Lung (tissue), 12 donors: ENCODE results near the gene KCNMA1. TPM values are rescaled to one million over a fixed set of nuclear protein-coding genes. Genes with fewer than 3 reads are reported as not detected.

Experiments used
- ATAC-seq: fragments of 200-7000 bp; cut with Tn5 transposase; one replicate; pipeline ENCODE4 v1.9.1; 2020; ENCODE audit warnings: moderate number of reproducible peaks; ENCODE audit not compliant: insufficient read depth, low FRiP score
- DNase-seq, 3 donors: peaks; one replicate each; pipeline ENCODE4 v3.0.0-alpha.2; 2013 to 2017
- H3K27ac ChIP-seq, 2 donors: one replicate each; pipeline ENCODE4 v1.5.1; 2013; ENCODE audit warnings: mild to moderate bottlenecking in 2 of 2, moderate library complexity in 2 of 2, control low read depth in 1 of 2, inconsistent platforms in 1 of 2, low read depth in 1 of 2, low read length in 1 of 2
- H3K27me3 ChIP-seq, 3 donors: one replicate each; pipeline ENCODE4 v1.5.1; 2013; ENCODE audit warnings: low read length in 2 of 3; ENCODE audit not compliant: control insufficient read depth in 3 of 3, insufficient read depth in 3 of 3
- H3K36me3 ChIP-seq, 4 donors: one replicate each; pipeline ENCODE4 v1.5.1; 2013; ENCODE audit warnings: low read length in 4 of 4, mild to moderate bottlenecking in 1 of 4, moderate library complexity in 1 of 4; ENCODE audit not compliant: control insufficient read depth in 4 of 4, insufficient read depth in 4 of 4
- H3K4me1 ChIP-seq, 5 donors: one replicate each; pipeline ENCODE4 v1.5.1; 2013; ENCODE audit warnings: low read length in 5 of 5, mild to moderate bottlenecking in 2 of 5, moderate library complexity in 1 of 5; ENCODE audit not compliant: control insufficient read depth in 5 of 5, insufficient read depth in 5 of 5
- H3K4me3 ChIP-seq: one replicate; pipeline ENCODE4 v1.5.1; 2013; ENCODE audit warnings: mild to moderate bottlenecking, control low read depth, moderate library complexity
- H3K9ac ChIP-seq, 2 donors: one replicate each; pipeline ENCODE4 v1.5.1; 2013; ENCODE audit warnings: low read length in 2 of 2, control low read depth in 1 of 2; ENCODE audit not compliant: insufficient read depth in 1 of 2
- H3K9me3 ChIP-seq, 4 donors: one replicate each; pipeline ENCODE4 v1.5.1; 2013; ENCODE audit warnings: low read length in 3 of 4, mild to moderate bottlenecking in 1 of 4, moderate library complexity in 1 of 4; ENCODE audit not compliant: control insufficient read depth in 4 of 4, insufficient read depth in 3 of 4
- WGBS, 2 donors: extraction: QIAGEN DNeasy Blood & Tissue Kit; methylation state at CpG; one replicate each; pipeline ENCODE4 v1.1.7; 2013; 5-methylcytosine and 5-hydroxymethylcytosine counted together
- polyA plus RNA-seq, 2 donors: library from polyadenylated mRNA; stranded (reverse); fragments of 200-250 nt; gene quantifications; one replicate each; pipeline ENCODE4 v1.2.1, GENCODE V29; 2013
- total RNA-seq, 2 donors: library from RNA; depleted of rRNA in 1 of 2; stranded (reverse); fragments of >200 nt in 1 of 2; gene quantifications; one replicate each; pipeline ENCODE4 v1.2.1, GENCODE V29; 2014 to 2021
- TF ChIP-seq, protein P1 (sequence below): IDR thresholded peaks from 2 replicates; pipeline ENCODE4 v1.5.1; 2012; ENCODE audit warnings: mild to moderate bottlenecking; ENCODE audit errors: control extremely low read depth, extremely low read depth
- donor health status: control.
- donor health status: control.
- donor health status: Bipolar disorder and iron deficiency.
- donor health status: healthy.
- donor health status: DM: yes; HTN: yes; CAD: no.

KCNMA1 gene
- total and polyA plus RNA-seq, 4 donors = 3.8 to 13.0 (median 5.5) TPM

DNA sequence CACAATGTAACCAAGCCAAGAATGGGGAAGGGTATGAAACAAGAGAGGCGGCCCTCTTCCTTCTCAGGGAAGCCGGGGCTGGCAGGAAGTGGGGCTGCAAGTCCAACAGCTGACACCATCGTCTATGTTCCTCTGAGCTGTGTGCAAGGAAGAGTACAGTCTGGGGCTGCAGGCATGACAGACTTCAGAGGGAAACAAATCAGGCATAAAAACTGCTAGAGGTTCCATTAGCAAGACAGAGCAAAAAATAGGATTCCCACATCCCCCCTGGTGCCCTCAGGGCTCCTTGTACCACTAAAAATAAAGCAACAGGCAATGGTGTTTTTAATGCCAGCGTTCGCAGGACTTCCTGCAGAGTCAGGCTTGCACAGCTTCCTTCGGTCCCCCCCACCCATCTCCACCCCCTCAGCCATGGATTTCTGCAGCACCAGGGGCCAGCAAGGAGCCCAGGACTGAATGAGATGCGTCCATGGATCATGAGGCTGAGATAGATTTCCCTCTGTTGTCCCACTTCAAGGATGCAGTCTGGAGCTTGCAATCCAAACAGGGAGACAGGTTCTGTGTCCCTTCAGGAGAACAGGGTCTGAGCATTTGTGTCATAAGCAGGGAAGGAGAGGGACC, 34.6 kb downstream of the KCNMA1 start:
- WGBS, 2 donors = 7 to 13% methylated on average over 7 of the region's 7 CpGs
- H3K9ac ChIP-seq = no peak overlapping the region
- H3K4me1 ChIP-seq = peaks cover 0 to 8% (median 3%) of the 10 kb centered on the region in 5 donors
- no peaks in the 10 kb centered on the region for H3K9me3 ChIP-seq
- no peak overlapping the region for H3K4me3 ChIP-seq
- TF ChIP-seq, protein P1, sequence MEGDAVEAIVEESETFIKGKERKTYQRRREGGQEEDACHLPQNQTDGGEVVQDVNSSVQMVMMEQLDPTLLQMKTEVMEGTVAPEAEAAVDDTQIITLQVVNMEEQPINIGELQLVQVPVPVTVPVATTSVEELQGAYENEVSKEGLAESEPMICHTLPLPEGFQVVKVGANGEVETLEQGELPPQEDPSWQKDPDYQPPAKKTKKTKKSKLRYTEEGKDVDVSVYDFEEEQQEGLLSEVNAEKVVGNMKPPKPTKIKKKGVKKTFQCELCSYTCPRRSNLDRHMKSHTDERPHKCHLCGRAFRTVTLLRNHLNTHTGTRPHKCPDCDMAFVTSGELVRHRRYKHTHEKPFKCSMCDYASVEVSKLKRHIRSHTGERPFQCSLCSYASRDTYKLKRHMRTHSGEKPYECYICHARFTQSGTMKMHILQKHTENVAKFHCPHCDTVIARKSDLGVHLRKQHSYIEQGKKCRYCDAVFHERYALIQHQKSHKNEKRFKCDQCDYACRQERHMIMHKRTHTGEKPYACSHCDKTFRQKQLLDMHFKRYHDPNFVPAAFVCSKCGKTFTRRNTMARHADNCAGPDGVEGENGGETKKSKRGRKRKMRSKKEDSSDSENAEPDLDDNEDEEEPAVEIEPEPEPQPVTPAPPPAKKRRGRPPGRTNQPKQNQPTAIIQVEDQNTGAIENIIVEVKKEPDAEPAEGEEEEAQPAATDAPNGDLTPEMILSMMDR = no peak
- no peaks in the 10 kb centered on the region for H3K36me3 ChIP-seq
- H3K27ac ChIP-seq = no peak overlapping the region
- peaks cover 0 to 3% (median 0%) of the 10 kb centered on the region in 3 donors for H3K27me3 ChIP-seq
- ATAC-seq = no peak
- peak; percentile 30 to 64 (median 40) for DNase-seq

DNA sequence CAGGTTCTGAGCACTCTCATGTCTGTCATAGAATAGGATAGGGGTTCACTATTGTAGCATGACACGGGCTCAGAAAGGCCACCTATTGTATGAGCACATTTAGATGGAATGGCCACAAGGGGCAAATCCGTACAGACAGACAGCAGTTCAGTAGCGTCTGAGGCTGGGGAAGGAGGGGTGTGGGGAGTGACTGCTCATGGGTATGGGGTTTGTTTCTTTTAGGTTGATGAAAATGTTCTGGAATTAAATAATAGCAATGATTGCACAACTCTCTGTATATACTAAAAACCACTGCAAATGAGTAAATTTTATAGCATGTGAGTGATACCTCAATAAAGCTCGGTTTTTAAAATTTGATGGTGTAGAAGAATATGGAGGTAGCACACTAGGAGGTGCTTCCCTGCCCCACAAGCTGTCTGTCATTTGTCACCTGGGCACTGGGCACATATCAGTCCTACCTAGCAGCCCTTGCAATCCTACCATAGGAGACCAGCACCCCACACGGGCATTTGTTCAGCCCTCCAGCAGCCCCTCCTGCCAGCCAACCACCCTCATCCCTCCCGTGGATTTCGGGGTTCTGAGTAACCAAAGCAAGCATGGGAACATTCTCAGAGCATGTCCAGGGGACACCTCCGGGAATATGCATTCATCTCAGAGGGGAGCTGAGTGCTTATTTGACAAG, 35.2 kb downstream of the KCNMA1 start:
- Histone ChIP-seq H3K27me3 (peaks cover 0 to 3% (median 0%) of the 10 kb centered on the region in 3 donors), H3K9me3 (no peaks in the 10 kb centered on the region), H3K27ac (no peak overlapping the region), H3K9ac (no peak overlapping the region), H3K36me3 (no peaks in the 10 kb centered on the region), H3K4me3 (no peak overlapping the region), H3K4me1 (peaks cover 0 to 8% (median 3%) of the 10 kb centered on the region in 5 donors)
- no peak for ATAC-seq
- TF ChIP-seq, protein P1 = no peak
- 57 to 58% methylated on average over 8 of the region's 8 CpGs for WGBS, 2 donors
- peak in 1 of 3 donors; percentile 15 for DNase-seq

DNA sequence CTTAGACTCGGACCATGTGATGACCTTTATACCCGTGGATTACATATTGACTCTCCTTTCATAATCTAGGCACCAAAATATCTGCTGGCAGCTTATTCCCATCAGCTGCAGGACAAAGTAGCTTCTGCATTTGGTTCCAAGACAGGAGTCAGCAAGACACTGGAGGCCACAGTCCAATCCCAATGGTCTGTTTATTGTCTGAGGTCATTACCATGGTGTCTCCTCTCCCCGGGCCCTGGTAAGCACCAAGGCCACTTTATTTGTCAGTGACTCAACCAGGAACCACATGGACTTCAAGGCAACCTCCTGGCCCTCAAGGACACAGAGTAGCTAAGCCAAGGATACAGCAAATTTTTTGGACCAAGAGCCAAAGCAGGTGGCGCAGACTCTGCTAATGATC, 36.1 kb downstream of the KCNMA1 start:
- Histone ChIP-seq H3K4me3 (no peak overlapping the region), H3K36me3 (no peaks in the 10 kb centered on the region), H3K27me3 (no peaks in the 10 kb centered on the region), H3K27ac (no peak overlapping the region), H3K9ac (no peak overlapping the region), H3K9me3 (no peaks in the 10 kb centered on the region), H3K4me1 (peaks cover 0 to 8% (median 3%) of the 10 kb centered on the region in 5 donors)
- DNase-seq (no peak), ATAC-seq (no peak)
- WGBS, 2 donors = 78 to 90% methylated on average over 4 of the region's 4 CpGs
- TF ChIP-seq, protein P1 = no peak
